Activated CD4-positive, alpha-beta T cell treated with anti-CD3 and anti-CD28 coated beads, Interleukin-2, amount 10 ng/mL, durations not matched to agents 24 days and 14 days (primary cell): ENCODE data around the gene BCL7B. TPM values are rescaled to one million over a fixed set of nuclear protein-coding genes. Genes with fewer than 3 reads are reported as not detected.
A peak's percentile ranks its signal among the peaks of the same experiment; 100 is the strongest.

Experiments
- DNase-seq: peaks from one replicate; pipeline ENCODE4 v3.0.0; 2022
- H3K27ac Mint-ChIP-seq: one replicate; pipeline ENCODE4 v1.8.0; 2022; ENCODE audit warnings: mild to moderate bottlenecking, mixed read lengths
- H3K27me3 Mint-ChIP-seq: one replicate; pipeline ENCODE4 v1.8.0; 2022; ENCODE audit warnings: mixed read lengths
- H3K36me3 Mint-ChIP-seq: one replicate; pipeline ENCODE4 v1.8.0; 2022; ENCODE audit warnings: low read depth, mild to moderate bottlenecking, mixed read lengths
- H3K4me1 Mint-ChIP-seq: one replicate; pipeline ENCODE4 v1.8.0; 2021; ENCODE audit warnings: mixed read lengths
- H3K4me3 Mint-ChIP-seq: one replicate; pipeline ENCODE4 v1.8.0; 2022; ENCODE audit warnings: mild to moderate bottlenecking, moderate library complexity, mixed read lengths
- H3K9me3 Mint-ChIP-seq: one replicate; pipeline ENCODE4 v1.8.0; 2021; ENCODE audit warnings: mixed read lengths
- intact Hi-C: fragments of 100-400 bp; cut with micrococcal nuclease; formaldehyde crosslinking; loops from one replicate; pipeline ENCODE4 v1.15.1; 2023
- total RNA-seq: library from RNA; stranded (reverse); gene quantifications from 2 replicates; pipeline ENCODE4 v1.2.3, GENCODE V29; 2022

BCL7B gene
- total RNA-seq, result 73.8 and 75.9 TPM in 2 replicates

- intact Hi-C loops, result loop anchor here (1.0 kb wide), 4 partner anchors 21 to 181 kb away; partner anchors contain the start of genes ABHD11, BAZ1B, BUD23 and DNAJC30
These were observed at the start of gene BCL7B for GRCh38 chr7:73557397-73558257. Gene BCL7B (minus strand): TSS chr7:73557690. CDS start chr7:73557578, 112 bp downstream.

DNA sequence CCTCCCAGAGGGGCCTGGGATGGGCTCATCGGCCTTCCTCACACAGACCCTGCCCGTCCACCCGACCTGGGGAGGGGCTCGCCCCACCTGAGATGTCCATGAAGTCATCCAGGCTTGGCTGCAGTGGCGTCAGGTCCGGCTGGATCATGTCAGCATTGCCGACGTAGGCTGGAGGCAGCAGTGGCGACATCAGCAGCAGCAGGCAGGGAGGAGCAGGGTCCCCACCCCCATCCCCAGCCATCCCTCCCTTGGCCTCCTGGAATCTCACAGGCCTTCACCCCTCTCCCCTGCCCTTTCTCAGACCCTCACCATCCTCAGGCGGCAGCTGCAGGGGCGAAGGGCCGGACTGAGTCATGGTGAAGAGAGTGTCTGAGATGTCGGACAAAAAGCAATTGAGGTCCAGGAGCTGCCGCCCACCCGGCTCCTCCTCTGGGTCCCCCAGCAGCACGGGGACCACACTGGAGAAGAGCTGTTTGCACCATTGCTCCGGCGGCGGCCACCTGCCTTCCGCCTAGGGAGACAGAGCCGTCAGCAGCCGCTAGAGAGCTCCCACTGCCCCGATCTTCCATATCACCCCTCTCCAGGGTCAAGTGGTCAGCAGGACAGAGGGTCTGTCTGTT lies 48.2 kb upstream of the BCL7B start:
- Mint-ChIP-seq H3K9me3 (no peaks in the 10 kb centered on the region), H3K27ac (no peak overlapping the region), H3K36me3 (no peaks in the 10 kb centered on the region), H3K4me1 (no peaks in the 10 kb centered on the region), H3K27me3 (peaks cover 12% of the 10 kb centered on the region), H3K4me3 (no peak overlapping the region)
- intact Hi-C loops, result loop anchor here (2.0 to 5.0 kb wide), 3 partner anchors 42 to 252 kb away; no protein-coding TSS in a partner anchor
- DNase-seq, result no peak

More at GRCh38 chr7:73557397-73558257, at the start of gene BCL7B:
- Mint-ChIP-seq H3K27ac (peak within 1 kb of the TSS; percentile 95), H3K36me3 (peaks cover 13% of the 10 kb centered on the region), H3K27me3 (no peaks in the 10 kb centered on the region), H3K9me3 (no peaks in the 10 kb centered on the region), H3K4me1 (peaks cover 32% of the 10 kb centered on the region), H3K4me3 (peak within 1 kb of the TSS; percentile 89)
- peak; percentile 95 for DNase-seq

- Mint-ChIP-seq H3K4me3 (no peak overlapping the region), H3K4me1 (no peaks in the 10 kb centered on the region), H3K27ac (no peak overlapping the region), H3K27me3 (peaks cover 11% of the 10 kb centered on the region), H3K9me3 (no peaks in the 10 kb centered on the region), H3K36me3 (no peaks in the 10 kb centered on the region)
- intact Hi-C loops, result no loop called here
- no peak for DNase-seq
These were observed 45.5 kb upstream of the BCL7B start for GRCh38 chr7:73602721-73603651.

DNA sequence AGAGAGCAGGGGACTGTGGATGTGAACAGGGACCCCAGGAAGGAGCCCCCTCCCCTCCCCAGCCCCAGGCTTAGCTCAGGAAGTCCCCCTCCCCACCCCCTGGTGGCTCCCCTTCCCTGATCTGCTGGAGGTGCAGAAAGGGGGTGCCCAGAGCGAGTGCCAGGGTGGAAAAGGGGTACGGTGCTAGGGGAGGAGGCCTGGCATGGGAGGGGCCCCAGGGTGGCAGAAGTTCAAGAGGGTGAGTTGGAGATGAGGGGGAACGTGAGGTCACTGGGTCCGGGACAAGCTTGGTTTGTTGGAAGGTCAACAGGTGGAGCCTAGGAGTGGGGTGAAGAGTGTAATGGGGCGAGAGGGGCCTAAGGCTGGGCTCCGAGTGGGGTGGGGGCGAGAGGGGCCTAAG lies 42.4 kb upstream of the BCL7B start:
- Mint-ChIP-seq H3K9me3 (no peaks in the 10 kb centered on the region), H3K27me3 (peaks cover 18% of the 10 kb centered on the region), H3K27ac (no peak overlapping the region), H3K36me3 (no peaks in the 10 kb centered on the region), H3K4me1 (no peaks in the 10 kb centered on the region), H3K4me3 (no peak overlapping the region)
- no peak for DNase-seq
- intact Hi-C loops, result no loop called here

GRCh38 chr7:73599151-73599882 lies 41.8 kb upstream of the BCL7B start:
- Mint-ChIP-seq H3K4me1 (no peaks in the 10 kb centered on the region), H3K36me3 (no peaks in the 10 kb centered on the region), H3K4me3 (no peak overlapping the region), H3K27me3 (peaks cover 18% of the 10 kb centered on the region), H3K9me3 (no peaks in the 10 kb centered on the region), H3K27ac (no peak overlapping the region)
- no peak for DNase-seq
- intact Hi-C loops, result no loop called here

DNA sequence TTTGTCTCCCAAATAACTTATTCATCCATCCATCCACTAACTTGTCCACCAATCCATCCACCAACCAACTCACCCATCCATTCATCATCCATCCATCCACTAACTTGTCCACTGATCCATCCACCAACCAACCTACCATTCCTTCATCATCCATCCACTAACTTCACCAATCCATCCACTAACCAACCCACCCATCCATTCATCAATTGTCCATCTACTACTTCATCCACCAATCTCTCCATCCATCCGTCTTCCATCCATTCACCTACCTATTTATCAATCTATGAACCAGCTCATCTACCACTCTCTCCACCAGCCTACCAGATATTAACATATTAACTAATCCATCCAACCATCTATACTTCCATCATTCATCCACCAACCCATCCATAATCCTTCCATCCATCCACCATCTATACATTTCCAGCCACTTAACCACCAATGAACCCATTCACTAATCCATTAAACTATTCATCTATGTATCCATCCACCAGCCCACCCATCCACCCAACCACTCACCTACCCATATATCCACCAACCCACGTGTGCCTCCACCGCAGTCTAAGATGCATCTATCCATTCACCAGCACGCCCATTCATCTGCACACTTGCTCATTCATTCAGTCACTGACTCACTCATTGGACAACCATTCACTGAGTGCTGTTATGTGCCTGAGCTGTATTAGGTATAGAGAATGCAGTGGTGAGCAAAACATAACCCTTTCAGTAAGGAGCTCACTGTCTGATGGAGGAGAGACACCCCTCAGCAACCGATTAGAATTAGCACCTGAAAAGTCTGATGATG lies 40.7 kb upstream of the BCL7B start:
- H3K27me3 Mint-ChIP-seq, result peaks cover 18% of the 10 kb centered on the region
- no peak overlapping the region for H3K4me3 Mint-ChIP-seq
- no peak overlapping the region for H3K27ac Mint-ChIP-seq
- DNase-seq, result no peak
- intact Hi-C loops, result no loop called here
- no peaks in the 10 kb centered on the region for H3K4me1 Mint-ChIP-seq
- no peaks in the 10 kb centered on the region for H3K36me3 Mint-ChIP-seq
- no peaks in the 10 kb centered on the region for H3K9me3 Mint-ChIP-seq

- Mint-ChIP-seq H3K36me3 (no peaks in the 10 kb centered on the region), H3K27ac (no peak overlapping the region), H3K4me3 (no peak overlapping the region), H3K27me3 (peaks cover 16% of the 10 kb centered on the region), H3K4me1 (no peaks in the 10 kb centered on the region), H3K9me3 (no peaks in the 10 kb centered on the region)
- DNase-seq, result no peak
- intact Hi-C loops, result no loop called here
These were observed 38.9 kb upstream of the BCL7B start for GRCh38 chr7:73596191-73597065.

GRCh38 chr7:73595358-73595757 lies 37.9 kb upstream of the BCL7B start:
- H3K4me3 Mint-ChIP-seq, result no peak overlapping the region
- intact Hi-C loops, result no loop called here
- peaks cover 16% of the 10 kb centered on the region for H3K27me3 Mint-ChIP-seq
- no peaks in the 10 kb centered on the region for H3K4me1 Mint-ChIP-seq
- DNase-seq, result no peak
- H3K9me3 Mint-ChIP-seq, result no peaks in the 10 kb centered on the region
- H3K27ac Mint-ChIP-seq, result no peak overlapping the region
- H3K36me3 Mint-ChIP-seq, result no peaks in the 10 kb centered on the region

GRCh38 chr7:73593207-73594045 lies 35.9 kb upstream of the BCL7B start:
- Mint-ChIP-seq H3K36me3 (no peaks in the 10 kb centered on the region), H3K27ac (no peak overlapping the region), H3K27me3 (peaks cover 11% of the 10 kb centered on the region), H3K4me1 (no peaks in the 10 kb centered on the region), H3K4me3 (no peak overlapping the region), H3K9me3 (no peaks in the 10 kb centered on the region)
- intact Hi-C loops, result no loop called here
- no peak for DNase-seq

DNA sequence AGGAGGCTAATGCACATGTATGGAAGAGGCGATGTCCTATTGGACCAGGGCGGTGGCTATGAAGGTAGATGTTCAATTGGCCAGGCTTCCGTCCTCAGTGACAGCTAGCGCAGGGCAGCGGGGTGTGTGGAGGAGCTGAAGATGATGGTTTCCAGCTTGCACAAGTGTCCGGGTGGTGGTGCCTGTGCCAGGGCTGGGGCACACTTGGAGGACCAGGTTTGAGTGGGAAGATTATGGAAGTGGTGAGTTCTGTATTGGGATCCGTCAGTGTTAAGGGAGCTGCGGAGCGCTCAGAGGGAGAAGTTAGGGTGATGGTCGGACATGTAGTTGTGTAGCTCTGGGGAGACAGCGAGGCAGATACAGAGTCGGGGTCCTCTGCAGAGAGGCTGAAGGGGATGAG lies 29.4 kb upstream of the BCL7B start:
- no peak for DNase-seq
- no peak overlapping the region for H3K4me3 Mint-ChIP-seq
- H3K4me1 Mint-ChIP-seq, result peaks cover 7% of the 10 kb centered on the region
- no peaks in the 10 kb centered on the region for H3K36me3 Mint-ChIP-seq
- H3K27me3 Mint-ChIP-seq, result peaks cover 2% of the 10 kb centered on the region
- no peaks in the 10 kb centered on the region for H3K9me3 Mint-ChIP-seq
- no peak overlapping the region for H3K27ac Mint-ChIP-seq
- intact Hi-C loops, result no loop called here

DNA sequence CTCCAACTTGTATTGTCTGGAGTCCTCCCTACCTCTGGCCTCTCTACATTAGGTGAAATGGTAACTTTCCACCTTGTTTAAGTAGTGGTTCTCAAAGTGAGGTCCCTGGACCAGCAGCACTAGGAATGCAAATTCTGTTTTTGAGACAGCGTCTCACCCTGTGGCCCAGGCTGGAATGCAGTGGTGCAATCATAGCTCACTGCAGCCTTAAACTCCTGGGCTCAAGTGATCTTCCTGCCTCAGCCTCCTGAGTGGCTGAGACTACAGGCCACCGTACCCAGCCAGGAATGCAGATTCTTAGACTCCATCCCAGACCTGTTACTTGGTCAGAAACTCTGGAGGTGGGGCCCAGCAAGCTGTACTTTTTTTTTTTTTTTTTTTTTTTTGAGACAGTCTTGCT lies 27.7 kb upstream of the BCL7B start:
- peaks cover 11% of the 10 kb centered on the region for H3K4me1 Mint-ChIP-seq
- peaks cover 2% of the 10 kb centered on the region for H3K27me3 Mint-ChIP-seq
- no peaks in the 10 kb centered on the region for H3K36me3 Mint-ChIP-seq
- H3K9me3 Mint-ChIP-seq, result no peaks in the 10 kb centered on the region
- intact Hi-C loops, result no loop called here
- H3K4me3 Mint-ChIP-seq, result no peak overlapping the region
- DNase-seq, result no peak
- no peak overlapping the region for H3K27ac Mint-ChIP-seq
